IMR-90 (cell line): Measurements from ENCODE around the gene CD2AP. TPM values are rescaled to one million over a fixed set of nuclear protein-coding genes. Genes with fewer than 3 reads are reported as not detected.

Experiments used
- ATAC-seq: fragments of 200-7000 bp; cut with Tn5 transposase; 2 replicates; pipeline ENCODE4 v1.9.1; 2020; ENCODE audit warnings: low read depth, mild to moderate bottlenecking, moderate library complexity
- BruUV-seq: library from RNA; stranded (reverse); fragments of 400-500 nt; replicated peaks from 2 replicates; lab custom pipeline; 2021; lab: Mats Ljungman, UMichigan
- CTCF ChIA-PET: fragments of 300-600 bp; formaldehyde crosslinking; extraction: SDS; loops from one replicate; lab custom pipeline; 2021; ENCODE audit warnings: antibody characterized with exemption; lab: Yijun Ruan, JAX
- POLR2A ChIA-PET: fragments of 300-600 bp; sonication (Branson Sonifier 250); formaldehyde crosslinking; loops from one replicate; lab custom pipeline; 2022; ENCODE audit warnings: antibody characterized with exemption; ENCODE audit not compliant: unreplicated experiment; lab: Charles Lee
- DNase-seq: peaks from one replicate; pipeline ENCODE4 v3.0.0; 2013
- H2AFZ ChIP-seq: replicated peaks from 2 replicates; pipeline ENCODE3; 2013; ENCODE audit warnings: low read length, mild to moderate bottlenecking; ENCODE audit not compliant: poor library complexity
- H2AK5ac ChIP-seq: 2 replicates; pipeline ENCODE4 v1.6.1; 2013; ENCODE audit warnings: low read depth, low read length, inconsistent platforms
- H2AK9ac ChIP-seq: replicated peaks from 2 replicates; pipeline ENCODE3; 2013; ENCODE audit warnings: mild to moderate bottlenecking, low read depth, low read length, moderate library complexity; ENCODE audit not compliant: poor library complexity
- H2BK120ac ChIP-seq: 2 replicates; pipeline ENCODE4 v1.6.1; 2013; ENCODE audit warnings: low read depth, low read length, inconsistent platforms
- H2BK15ac ChIP-seq: 3 replicates; pipeline ENCODE4 v1.6.1; 2013; ENCODE audit warnings: low read depth, low read length, inconsistent platforms
- H2BK20ac ChIP-seq: 2 replicates; pipeline ENCODE4 v1.6.1; 2013; ENCODE audit warnings: low read depth, mild to moderate bottlenecking, inconsistent platforms, low read length, moderate library complexity
- H2BK5ac ChIP-seq: 2 replicates; pipeline ENCODE4 v1.6.1; 2013; ENCODE audit warnings: mild to moderate bottlenecking, low read depth, low read length, inconsistent platforms; ENCODE audit not compliant: poor library complexity, severe bottlenecking
- H3K14ac ChIP-seq: replicated peaks from 2 replicates; pipeline ENCODE4 v1.6.1; 2013; ENCODE audit warnings: low read depth, low read length, inconsistent platforms
- H3K18ac ChIP-seq: 2 replicates; pipeline ENCODE4 v1.6.1; 2013; ENCODE audit warnings: low read depth, low read length, control low read depth
- H3K23ac ChIP-seq: 2 replicates; pipeline ENCODE4 v1.6.1; 2013; ENCODE audit warnings: low read depth, low read length, inconsistent platforms
- H3K27ac ChIP-seq: 2 replicates; pipeline ENCODE4 v1.5.1; 2013; ENCODE audit warnings: mild to moderate bottlenecking, control low read depth, low read length; ENCODE audit not compliant: insufficient read depth
- H3K27me3 ChIP-seq: 2 replicates; pipeline ENCODE4 v1.6.1; 2013; ENCODE audit warnings: low read length; ENCODE audit not compliant: control insufficient read depth, insufficient read depth
- H3K36me3 ChIP-seq: 2 replicates; pipeline ENCODE4 v1.6.1; 2013; ENCODE audit warnings: low read length, mixed read lengths; ENCODE audit not compliant: control insufficient read depth, insufficient read depth
- H3K4ac ChIP-seq: 2 replicates; pipeline ENCODE4 v1.6.1; 2013; ENCODE audit warnings: low read depth, low read length, inconsistent platforms
- H3K4me1 ChIP-seq: 2 replicates; pipeline ENCODE4 v1.6.1; 2013; ENCODE audit warnings: low read length, mixed read lengths; ENCODE audit not compliant: control insufficient read depth, insufficient read depth
- H3K4me2 ChIP-seq: 2 replicates; pipeline ENCODE4 v1.6.1; 2013; ENCODE audit warnings: low read depth, mild to moderate bottlenecking, control low read depth, low read length, moderate library complexity
- H3K4me3 ChIP-seq: 2 replicates; pipeline ENCODE4 v1.5.1; 2013; ENCODE audit warnings: low read depth, mild to moderate bottlenecking, control low read depth, low read length, moderate library complexity; ENCODE audit not compliant: insufficient read depth
- H3K56ac ChIP-seq: 2 replicates; pipeline ENCODE4 v1.6.1; 2013; ENCODE audit warnings: low read length, inconsistent platforms; ENCODE audit not compliant: insufficient read depth; ENCODE audit errors: extremely low read depth
- H3K79me1 ChIP-seq, 2 experiments: 2 replicates each; pipeline ENCODE4 v1.6.1; 2013; ENCODE audit warnings: low read length in 2 of 2, inconsistent platforms in 1 of 2, low read depth in 1 of 2
- H3K9ac ChIP-seq: 2 replicates; pipeline ENCODE4 v1.6.1; 2013; ENCODE audit warnings: low read depth, low read length, control low read depth
- H3K9me1 ChIP-seq: 2 replicates; pipeline ENCODE4 v1.6.1; 2013; ENCODE audit warnings: low read length, inconsistent platforms; ENCODE audit not compliant: insufficient read depth
- H3K9me3 ChIP-seq: 2 replicates; pipeline ENCODE4 v1.6.1; 2013; ENCODE audit warnings: low read length; ENCODE audit not compliant: control insufficient read depth, insufficient read depth
- H4K20me1 ChIP-seq: 2 replicates; pipeline ENCODE4 v1.6.1; 2013; ENCODE audit warnings: low read length, inconsistent platforms; ENCODE audit not compliant: insufficient read depth
- H4K5ac ChIP-seq: 2 replicates; pipeline ENCODE4 v1.6.1; 2013; ENCODE audit warnings: mild to moderate bottlenecking, low read depth, low read length, control low read depth
- H4K8ac ChIP-seq, 2 experiments: 2 replicates each; pipeline ENCODE4 v1.6.1; 2013; ENCODE audit warnings: low read depth in 2 of 2, low read length in 2 of 2, control low read depth in 1 of 2, inconsistent platforms in 1 of 2
- H4K91ac ChIP-seq: 2 replicates; pipeline ENCODE4 v1.6.1; 2013; ENCODE audit warnings: low read depth, low read length, inconsistent platforms; ENCODE audit not compliant: insufficient read depth
- MAFK ChIP-seq: IDR thresholded peaks from 2 replicates; pipeline ENCODE4 v1.6.1; 2012; ENCODE audit warnings: low read depth, low read length, improper control_type of control experiment
- NFE2L2 ChIP-seq: fragments of 150-350 bp; IDR thresholded peaks from 2 replicates; pipeline ENCODE4 v1.6.1; 2016; ENCODE audit warnings: low read depth, mild to moderate bottlenecking, low read length
- WGBS, 2 experiments: methylation state at CpG; one replicate each; pipeline versions ENCODE4 v1.1.5 to v1.1.7; 2013; ENCODE audit warnings: missing lambda C conversion rate in 2 of 2; ENCODE audit not compliant: insufficient read length in 1 of 2; ENCODE audit errors: extremely low coverage in 2 of 2; 5-methylcytosine and 5-hydroxymethylcytosine counted together
- dilution Hi-C: fragments of 300-500 bp; cut with HindIII; formaldehyde crosslinking; loops from one replicate; pipeline ENCODE4 v1.14.3; 2018; ENCODE audit warnings: low sequenced_read_pairs; ENCODE audit not compliant: unreplicated experiment
- in situ Hi-C: fragments of 300-500 bp; cut with MboI; formaldehyde crosslinking; loops from 3 replicates; pipeline ENCODE4 v1.14.3; 2019; ENCODE audit warnings: low sequenced_read_pairs, inconsistent platforms, mixed read lengths
- intact Hi-C: fragments of 100-400 bp; cut with micrococcal nuclease; formaldehyde crosslinking; loops from 2 replicates; pipeline ENCODE4 v1.10.0; 2022
- polyA plus RNA-seq, 3 experiments: library from polyadenylated mRNA; depleted of rRNA; stranded (reverse); fragments of >200 nt; gene quantifications; 2 replicates each; pipeline ENCODE4 v1.2.3, GENCODE V29; 2012; ENCODE audit warnings: low replicate concordance in 1 of 3
- total RNA-seq: library from RNA; depleted of rRNA; stranded (reverse); fragments of >200 nt; gene quantifications from 2 replicates; pipeline ENCODE4 v1.2.3, GENCODE V29; 2012

Gene CD2AP
- total and polyA plus RNA-seq, 2 of the 4 experiments (the other 2 are of a cell fraction), result 5.3 to 7.5 TPM

- H3K56ac ChIP-seq, result no peak overlapping the region
- DNase-seq, result no peak
- H3K9me1 ChIP-seq, result peaks cover 2% of the 10 kb centered on the region; the same call in 1 of the 2 replicates
- H3K14ac ChIP-seq, result no peak overlapping the region
- H3K79me1 ChIP-seq, result peaks cover 28 to 29% of the 10 kb centered on the region in 2 experiments
- H4K91ac ChIP-seq, result no peak overlapping the region
- ATAC-seq, result no peak
- TF ChIP-seq MAFK (peak; percentile 87), NFE2L2 (no peak)
- H2AK9ac ChIP-seq, result no peak overlapping the region
- no peak overlapping the region for H2BK20ac ChIP-seq
- no peaks in the 10 kb centered on the region for H3K36me3 ChIP-seq
- POLR2A ChIA-PET, result no interaction called here
- H2BK120ac ChIP-seq, result no peak overlapping the region
- no peak overlapping the region for H3K18ac ChIP-seq
- no peak overlapping the region for H3K23ac ChIP-seq
- no peak overlapping the region for H3K27ac ChIP-seq
- no peak overlapping the region for H4K5ac ChIP-seq
- dilution Hi-C loops, result no loop called here
- no peaks in the 10 kb centered on the region for H3K9me3 ChIP-seq
- peaks cover 23% of the 10 kb centered on the region; the same call in 1 of the 2 replicates for H4K20me1 ChIP-seq
- no peak overlapping the region for H3K4me3 ChIP-seq
- intact Hi-C loops, result no loop called here
- H2BK15ac ChIP-seq, result no peak overlapping the region
- H2AK5ac ChIP-seq, result no peak overlapping the region
- H3K27me3 ChIP-seq, result no peaks in the 10 kb centered on the region
- no peak overlapping the region for H2AFZ ChIP-seq
- in situ Hi-C loops, result no loop called here
- H2BK5ac ChIP-seq, result no peak overlapping the region
- H4K8ac ChIP-seq, result no peak overlapping the region
- H3K4me2 ChIP-seq, result no peak overlapping the region
- no CpG with 5 or more reads among the region's 2 CpGs for WGBS, 2 experiments
- no TSS peak for BruUV-seq
- CTCF ChIA-PET, result no interaction called here
- H3K9ac ChIP-seq, result no peak overlapping the region
- H3K4ac ChIP-seq, result no peak overlapping the region
- H3K4me1 ChIP-seq, result 0 out of 2 replicates have a peak, but pooled peaks cover 2% of the 10 kb centered on the region
These were observed 25.3 kb downstream of the CD2AP start for GRCh38 chr6:47502920-47503319.
